Karpas-422 (cell line): Measurements from ENCODE around the gene ZCCHC17. TPM values are rescaled to one million over a fixed set of nuclear protein-coding genes. Genes with fewer than 3 reads are reported as not detected.

Source experiments
- DNase-seq: peaks from one replicate; pipeline ENCODE4 v3.0.0-alpha.2; 2015
- H2AFZ ChIP-seq: fragments of 200-600 bp; sonication (generic); 2 replicates; pipeline ENCODE4 v1.6.1; 2014; ENCODE audit warnings: antibody characterized with exemption, low read length, mixed read lengths
- H3K27ac ChIP-seq: fragments of 200-600 bp; sonication (generic); 2 replicates; pipeline ENCODE4 v1.5.1; 2014; ENCODE audit warnings: mild to moderate bottlenecking, low read length, moderate library complexity
- H3K27me3 ChIP-seq: fragments of 200-600 bp; sonication (generic); 2 replicates; pipeline ENCODE4 v1.6.1; 2014; ENCODE audit warnings: low read length, mixed read lengths
- H3K36me3 ChIP-seq: fragments of 200-600 bp; sonication (generic); 2 replicates; pipeline ENCODE4 v1.6.1; 2014; ENCODE audit warnings: low read length, mixed read lengths; ENCODE audit not compliant: insufficient read depth
- H3K4me1 ChIP-seq: fragments of 200-600 bp; sonication (generic); 2 replicates; pipeline ENCODE4 v1.6.1; 2014; ENCODE audit warnings: mild to moderate bottlenecking, low read length, mixed read lengths
- H3K4me2 ChIP-seq: fragments of 200-600 bp; sonication (generic); 2 replicates; pipeline ENCODE4 v1.6.1; 2014; ENCODE audit warnings: low read length, low read depth, mild to moderate bottlenecking; ENCODE audit not compliant: poor library complexity, severe bottlenecking
- H3K4me3 ChIP-seq: fragments of 200-600 bp; sonication (generic); 2 replicates; pipeline ENCODE4 v1.5.1; 2014; ENCODE audit warnings: mild to moderate bottlenecking, antibody characterized with exemption, low read length, mixed read lengths
- H3K79me2 ChIP-seq: fragments of 200-600 bp; sonication (generic); 2 replicates; pipeline ENCODE4 v1.6.1; 2014; ENCODE audit warnings: mild to moderate bottlenecking, low read length, mixed read lengths
- H3K9ac ChIP-seq: fragments of 200-600 bp; sonication (generic); 2 replicates; pipeline ENCODE4 v1.6.0; 2014; ENCODE audit warnings: low read length
- H3K9me2 ChIP-seq: fragments of 200-600 bp; sonication (generic), shearing (Covaris generic); replicated peaks from 2 replicates; pipeline ENCODE4 v1.6.0; 2014; ENCODE audit warnings: mild to moderate bottlenecking, low read length, moderate library complexity; ENCODE audit not compliant: insufficient read depth
- H3K9me3 ChIP-seq: fragments of 300-700, 200-600 bp; sonication (generic); 2 replicates; pipeline ENCODE4 v1.6.1; 2014; ENCODE audit warnings: low read length, mixed read lengths
- H4K20me1 ChIP-seq: fragments of 200-600 bp; sonication (generic); 2 replicates; pipeline ENCODE4 v1.6.1; 2014; ENCODE audit warnings: mild to moderate bottlenecking, antibody characterized with exemption, low read length, low read depth; ENCODE audit not compliant: insufficient read depth
- total RNA-seq: library from RNA; depleted of rRNA; stranded (reverse); fragments of >200 nt; shearing (Covaris generic); gene quantifications from 2 replicates; pipeline ENCODE4 v1.2.3, GENCODE V29; 2014; ENCODE audit warnings: low replicate concordance

Gene ZCCHC17
- total RNA-seq, 1 experiment from 2014 or later: 18.5 TPM

DNA sequence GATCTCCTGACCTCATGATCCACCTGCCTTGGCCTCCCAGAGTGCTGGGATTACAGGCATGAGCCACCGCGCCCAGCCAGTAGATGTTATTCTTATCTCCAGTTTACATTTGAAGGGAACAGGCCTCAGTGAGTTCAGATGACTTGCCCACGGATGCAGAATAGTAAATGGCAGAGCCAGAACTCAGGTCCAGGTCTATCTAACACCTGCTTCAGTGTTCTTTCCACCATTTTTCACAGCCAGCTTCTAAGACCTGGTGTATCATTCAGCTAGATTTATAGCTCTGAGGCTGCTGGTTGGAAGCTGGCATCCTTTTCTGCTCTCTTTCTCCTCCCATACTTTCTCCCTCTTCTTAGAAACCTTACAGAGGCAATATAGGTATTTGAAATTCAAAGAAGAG, 65.2 kb downstream of the ZCCHC17 start:
- no peak for DNase-seq
- H4K20me1 ChIP-seq: no peaks in the 10 kb centered on the region
- no peaks in the 10 kb centered on the region for H3K4me1 ChIP-seq
- no peaks in the 10 kb centered on the region for H3K9me3 ChIP-seq
- no peaks in the 10 kb centered on the region for H3K27me3 ChIP-seq
- no peak overlapping the region for H3K27ac ChIP-seq
- H2AFZ ChIP-seq: no peak overlapping the region
- H3K9me2 ChIP-seq: no peaks in the 10 kb centered on the region
- no peak overlapping the region for H3K4me3 ChIP-seq
- no peak overlapping the region for H3K9ac ChIP-seq
- no peaks in the 10 kb centered on the region for H3K79me2 ChIP-seq
- peaks cover 4% of the 10 kb centered on the region; the same call in 1 of the 2 replicates for H3K36me3 ChIP-seq
- H3K4me2 ChIP-seq: no peak overlapping the region

GRCh38 chr1:31364561-31365250, 67.9 kb downstream of the ZCCHC17 start:
- no peaks in the 10 kb centered on the region for H3K9me3 ChIP-seq
- no peaks in the 10 kb centered on the region for H3K79me2 ChIP-seq
- no peaks in the 10 kb centered on the region for H3K4me1 ChIP-seq
- no peaks in the 10 kb centered on the region for H3K27me3 ChIP-seq
- peaks cover 4% of the 10 kb centered on the region; the same call in 1 of the 2 replicates for H3K36me3 ChIP-seq
- no peaks in the 10 kb centered on the region for H3K9me2 ChIP-seq
- DNase-seq: no peak
- no peaks in the 10 kb centered on the region for H4K20me1 ChIP-seq
- H3K4me3 ChIP-seq: no peak overlapping the region
- no peak overlapping the region for H3K27ac ChIP-seq
- no peak overlapping the region for H3K4me2 ChIP-seq
- H3K9ac ChIP-seq: no peak overlapping the region
- no peak overlapping the region for H2AFZ ChIP-seq

DNA sequence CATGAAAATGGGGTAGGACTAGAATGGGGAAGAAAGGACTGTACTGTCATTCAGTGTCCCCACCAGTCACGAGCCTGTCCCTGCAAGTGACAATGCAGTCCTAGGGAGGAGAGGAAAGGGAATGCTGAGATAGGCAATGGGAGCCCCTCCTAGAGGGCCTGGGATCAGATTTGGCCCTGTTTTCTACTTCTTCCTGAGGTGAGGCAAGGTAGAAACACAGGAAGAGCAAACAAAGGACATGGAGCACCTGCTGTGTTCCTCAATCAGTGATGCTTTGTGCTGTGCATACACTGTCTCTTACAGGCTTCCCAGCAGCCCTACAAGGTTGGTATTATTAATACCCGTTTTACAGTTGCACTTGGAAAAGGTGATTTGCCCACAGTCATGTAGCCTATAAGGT, 70.0 kb downstream of the ZCCHC17 start:
- Histone ChIP-seq H3K4me3 (no peak overlapping the region), H3K27me3 (no peaks in the 10 kb centered on the region), H3K27ac (no peak overlapping the region), H3K79me2 (no peaks in the 10 kb centered on the region), H3K36me3 (peaks cover 4% of the 10 kb centered on the region; the same call in 1 of the 2 replicates), H3K9me3 (no peaks in the 10 kb centered on the region), H3K4me2 (no peak overlapping the region), H3K9me2 (no peaks in the 10 kb centered on the region), H4K20me1 (no peaks in the 10 kb centered on the region), H3K4me1 (no peaks in the 10 kb centered on the region), H2AFZ (no peak overlapping the region), H3K9ac (no peak overlapping the region)
- DNase-seq: no peak

- no peaks in the 10 kb centered on the region for H3K4me1 ChIP-seq
- no peak overlapping the region for H3K9ac ChIP-seq
- H3K4me3 ChIP-seq: no peak overlapping the region
- no peak overlapping the region for H3K27ac ChIP-seq
- H4K20me1 ChIP-seq: no peaks in the 10 kb centered on the region
- H3K36me3 ChIP-seq: peaks cover 4% of the 10 kb centered on the region; the same call in 1 of the 2 replicates
- no peaks in the 10 kb centered on the region for H3K9me2 ChIP-seq
- H3K4me2 ChIP-seq: no peak overlapping the region
- H3K27me3 ChIP-seq: no peaks in the 10 kb centered on the region
- no peak overlapping the region for H2AFZ ChIP-seq
- H3K79me2 ChIP-seq: no peaks in the 10 kb centered on the region
- no peak for DNase-seq
- H3K9me3 ChIP-seq: no peaks in the 10 kb centered on the region
These were observed 71.8 kb downstream of the ZCCHC17 start for GRCh38 chr1:31368611-31369107.

- H4K20me1 ChIP-seq: no peaks in the 10 kb centered on the region
- H3K27me3 ChIP-seq: no peaks in the 10 kb centered on the region
- no peak overlapping the region for H3K27ac ChIP-seq
- peaks cover 4% of the 10 kb centered on the region; the same call in 1 of the 2 replicates for H3K36me3 ChIP-seq
- H3K9ac ChIP-seq: no peak overlapping the region
- no peaks in the 10 kb centered on the region for H3K79me2 ChIP-seq
- H3K4me1 ChIP-seq: no peaks in the 10 kb centered on the region
- H3K4me2 ChIP-seq: no peak overlapping the region
- no peak for DNase-seq
- H2AFZ ChIP-seq: no peak overlapping the region
- H3K9me2 ChIP-seq: no peaks in the 10 kb centered on the region
- H3K9me3 ChIP-seq: no peaks in the 10 kb centered on the region
- no peak overlapping the region for H3K4me3 ChIP-seq
These were observed 73.2 kb downstream of the ZCCHC17 start for GRCh38 chr1:31370021-31370420.

DNA sequence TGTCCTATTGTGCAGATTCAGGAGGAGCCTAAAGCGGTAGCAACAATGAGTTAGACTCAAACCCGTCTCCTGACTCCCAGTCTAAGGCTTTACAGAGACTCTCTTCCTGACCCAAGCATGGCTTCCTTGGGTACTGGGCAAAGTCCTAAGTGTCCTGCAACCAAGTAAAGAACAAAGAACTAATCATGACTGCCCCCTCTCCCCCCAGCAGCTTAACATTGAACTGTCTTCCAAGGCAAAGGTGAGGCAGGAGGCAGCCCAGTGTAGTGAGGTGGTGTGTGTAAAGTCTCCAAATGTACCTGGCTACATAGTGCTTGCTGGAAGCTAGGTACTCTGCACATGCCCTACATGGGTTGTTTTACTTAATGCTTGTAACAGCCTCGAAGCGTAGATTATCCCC, 73.7 kb downstream of the ZCCHC17 start:
- H2AFZ ChIP-seq: no peak overlapping the region
- no peaks in the 10 kb centered on the region for H3K9me2 ChIP-seq
- peaks cover 3% of the 10 kb centered on the region; the same call in 1 of the 2 replicates for H3K36me3 ChIP-seq

GRCh38 chr1:31371121-31371959, 74.5 kb downstream of the ZCCHC17 start:
- Histone ChIP-seq H3K36me3 (no peaks in the 10 kb centered on the region), H3K4me2 (no peak overlapping the region), H4K20me1 (no peaks in the 10 kb centered on the region), H3K27me3 (no peaks in the 10 kb centered on the region), H3K9me3 (no peaks in the 10 kb centered on the region), H3K4me3 (no peak overlapping the region), H2AFZ (no peak overlapping the region), H3K27ac (no peak overlapping the region), H3K79me2 (no peaks in the 10 kb centered on the region), H3K9me2 (no peaks in the 10 kb centered on the region), H3K9ac (no peak overlapping the region), H3K4me1 (no peaks in the 10 kb centered on the region; the same call in 1 of the 2 replicates)
- no peak for DNase-seq

More for the DNA sequence above, 73.7 kb downstream of the ZCCHC17 start:
- Histone ChIP-seq H3K4me1 (no peaks in the 10 kb centered on the region), H3K4me2 (no peak overlapping the region), H3K79me2 (no peaks in the 10 kb centered on the region), H3K4me3 (no peak overlapping the region), H3K9ac (no peak overlapping the region), H3K27me3 (no peaks in the 10 kb centered on the region), H4K20me1 (no peaks in the 10 kb centered on the region), H3K27ac (no peak overlapping the region), H3K9me3 (no peaks in the 10 kb centered on the region)
- DNase-seq: no peak

DNA sequence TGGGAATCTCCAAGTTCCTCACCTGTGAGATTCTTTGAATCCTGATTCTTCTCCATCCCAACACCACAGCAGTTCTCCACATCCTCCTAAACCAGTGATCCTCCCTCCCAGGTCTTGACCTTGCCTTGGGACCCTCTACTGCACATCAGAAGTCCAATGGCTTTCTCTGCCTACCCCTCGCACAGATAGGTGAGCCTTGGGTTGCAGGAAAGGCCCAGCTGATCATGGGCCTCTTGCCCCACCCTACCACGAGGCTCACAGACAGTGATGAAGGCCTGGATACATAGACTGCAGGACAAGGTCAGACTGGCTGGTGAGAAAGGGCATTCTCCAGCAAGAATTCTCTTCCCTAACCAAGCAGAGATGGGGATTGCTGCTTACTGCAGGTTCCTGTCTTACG, 75.2 kb downstream of the ZCCHC17 start:
- no peak overlapping the region for H3K27ac ChIP-seq
- H3K9me2 ChIP-seq: no peaks in the 10 kb centered on the region
- no peak overlapping the region for H3K4me3 ChIP-seq
- H3K9me3 ChIP-seq: no peaks in the 10 kb centered on the region
- H2AFZ ChIP-seq: no peak overlapping the region
- no peaks in the 10 kb centered on the region for H4K20me1 ChIP-seq
- no peak for DNase-seq
- no peaks in the 10 kb centered on the region for H3K36me3 ChIP-seq
- H3K4me2 ChIP-seq: no peak overlapping the region
- H3K27me3 ChIP-seq: no peaks in the 10 kb centered on the region
- H3K4me1 ChIP-seq: no peaks in the 10 kb centered on the region; the same call in 1 of the 2 replicates
- no peaks in the 10 kb centered on the region for H3K79me2 ChIP-seq
- no peak overlapping the region for H3K9ac ChIP-seq
